Hepatocyte (in vitro differentiated cells): ENCODE results near the gene LDLRAD4. TPM values are rescaled to one million over a fixed set of nuclear protein-coding genes. Genes with fewer than 3 reads are reported as not detected.

Source experiments
- DNase-seq: peaks from one replicate; pipeline ENCODE4 v3.0.0-alpha.2; 2016; ENCODE audit warnings: low spot score
- H2AFZ ChIP-seq: fragments of 200-600 bp; sonication (generic); 2 replicates; pipeline ENCODE4 v1.6.0; 2016; ENCODE audit warnings: antibody characterized with exemption, mild to moderate bottlenecking
- H3K27ac ChIP-seq: fragments of 200-600 bp; sonication (generic); 2 replicates; pipeline ENCODE4 v1.5.1; 2016; ENCODE audit warnings: mild to moderate bottlenecking
- H3K27me3 ChIP-seq: fragments of 200-600 bp; sonication (generic); 2 replicates; pipeline ENCODE4 v1.6.1; 2016
- H3K36me3 ChIP-seq: fragments of 200-600 bp; sonication (generic); replicated peaks from 2 replicates; pipeline ENCODE4 v1.5.1; 2016; ENCODE audit warnings: low read depth; ENCODE audit not compliant: insufficient read depth
- H3K4me1 ChIP-seq: fragments of 200-600 bp; sonication (generic); 2 replicates; pipeline ENCODE4 v1.5.1; 2016; ENCODE audit warnings: mild to moderate bottlenecking, moderate library complexity; ENCODE audit not compliant: insufficient read depth
- H3K4me2 ChIP-seq: fragments of 200-600 bp; sonication (generic); 2 replicates; pipeline ENCODE4 v1.6.0; 2016
- H3K4me3 ChIP-seq: fragments of 200-600 bp; sonication (generic); 2 replicates; pipeline ENCODE4 v1.5.1; 2016; ENCODE audit warnings: mild to moderate bottlenecking
- H3K79me2 ChIP-seq: fragments of 200-600 bp; sonication (generic); 2 replicates; pipeline ENCODE4 v1.6.0; 2017; ENCODE audit warnings: mild to moderate bottlenecking
- H3K9me2 ChIP-seq: fragments of 200-600 bp; sonication (generic); replicated peaks from 2 replicates; pipeline ENCODE4 v1.6.0; 2017; ENCODE audit warnings: mild to moderate bottlenecking; ENCODE audit not compliant: insufficient read depth
- H3K9me3 ChIP-seq: fragments of 200-600 bp; sonication (generic); 2 replicates; pipeline ENCODE4 v1.5.1; 2016; ENCODE audit warnings: low read depth, mild to moderate bottlenecking
- H4K20me1 ChIP-seq: fragments of 200-600 bp; sonication (generic); 2 replicates; pipeline ENCODE4 v1.6.0; 2016; ENCODE audit warnings: mild to moderate bottlenecking; ENCODE audit not compliant: insufficient read depth, poor library complexity, severe bottlenecking
- EZH2 ChIP-seq: fragments of 200-600 bp; sonication (generic); IDR thresholded peaks from 2 replicates; pipeline ENCODE4 v1.6.1; 2016; ENCODE audit warnings: antibody characterized with exemption, mild to moderate bottlenecking, borderline replicate concordance
- EZH2phosphoT487 ChIP-seq: fragments of 200-600 bp; sonication (generic); IDR thresholded peaks from one replicate; pipeline ENCODE4 v1.6.1; 2018; ENCODE audit warnings: antibody characterized with exemption, mild to moderate bottlenecking, low read depth, moderate library complexity; ENCODE audit not compliant: unreplicated experiment, severe bottlenecking
- WGBS: methylation state at CpG from one replicate; pipeline ENCODE4 v1.1.6; 2016; ENCODE audit warnings: low lambda C conversion rate; ENCODE audit errors: missing lambda C conversion rate; 5-methylcytosine and 5-hydroxymethylcytosine counted together
- polyA plus RNA-seq: library from polyadenylated mRNA; unstranded; fragments of >200 nt; fragmentation: Nextera tagmentation; extraction: Ambion mirVana; gene quantifications from 2 replicates; pipeline ENCODE4 v1.2.1, GENCODE V29; 2016
- total RNA-seq: library from RNA; depleted of rRNA; stranded (reverse); fragments of >200 nt; gene quantifications from 2 replicates; pipeline ENCODE4 v1.2.3, GENCODE V29; 2014
- TF ChIP-seq, protein P1 (sequence below): fragments of 200-600 bp; sonication (generic); IDR thresholded peaks from 2 replicates; pipeline ENCODE4 v1.5.1; 2016; ENCODE audit warnings: antibody characterized with exemption, mild to moderate bottlenecking; ENCODE audit not compliant: poor library complexity

LDLRAD4 gene
- total and polyA plus RNA-seq, 2 experiments from 2014 or later, result 15.1 to 29.0 TPM

DNA sequence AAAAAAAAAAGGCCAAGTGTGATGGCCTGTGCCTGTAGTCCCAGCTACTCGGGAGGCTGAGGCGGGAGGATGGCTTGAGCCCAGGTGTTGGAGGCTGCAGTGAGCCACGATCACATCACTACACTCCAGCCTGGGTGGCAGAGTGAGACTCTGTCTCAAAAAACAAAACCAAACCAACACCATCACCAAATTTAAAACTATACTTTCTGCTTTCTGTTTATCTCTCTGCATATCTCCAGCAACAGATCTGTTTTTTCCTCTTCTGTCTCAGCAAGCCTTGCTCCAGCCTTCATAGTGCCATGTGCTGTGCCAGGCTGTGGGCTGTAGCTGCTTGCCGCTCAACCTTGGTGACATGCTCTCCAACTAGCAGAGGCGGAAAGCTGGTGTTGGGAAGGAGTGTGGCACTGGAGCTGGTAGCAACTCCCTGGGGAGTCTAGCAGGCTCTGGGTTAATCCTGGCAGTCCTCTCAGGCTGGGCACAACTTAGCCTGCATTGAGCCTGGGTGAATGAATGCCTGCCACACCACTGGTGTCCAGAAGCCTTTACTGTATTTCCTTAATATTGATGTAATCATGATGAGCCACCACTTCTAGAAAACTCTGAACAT, 204.1 kb downstream of the LDLRAD4 start:
- 97% methylated on average over 5 of the region's 5 CpGs for WGBS
- no peaks in the 10 kb centered on the region for H3K9me2 ChIP-seq
- no peak overlapping the region for H3K27ac ChIP-seq
- H4K20me1 ChIP-seq, result no peaks in the 10 kb centered on the region
- H3K9me3 ChIP-seq, result no peaks in the 10 kb centered on the region
- no peaks in the 10 kb centered on the region for H3K79me2 ChIP-seq
- no peaks in the 10 kb centered on the region for H3K4me1 ChIP-seq
- TF ChIP-seq, protein P1, sequence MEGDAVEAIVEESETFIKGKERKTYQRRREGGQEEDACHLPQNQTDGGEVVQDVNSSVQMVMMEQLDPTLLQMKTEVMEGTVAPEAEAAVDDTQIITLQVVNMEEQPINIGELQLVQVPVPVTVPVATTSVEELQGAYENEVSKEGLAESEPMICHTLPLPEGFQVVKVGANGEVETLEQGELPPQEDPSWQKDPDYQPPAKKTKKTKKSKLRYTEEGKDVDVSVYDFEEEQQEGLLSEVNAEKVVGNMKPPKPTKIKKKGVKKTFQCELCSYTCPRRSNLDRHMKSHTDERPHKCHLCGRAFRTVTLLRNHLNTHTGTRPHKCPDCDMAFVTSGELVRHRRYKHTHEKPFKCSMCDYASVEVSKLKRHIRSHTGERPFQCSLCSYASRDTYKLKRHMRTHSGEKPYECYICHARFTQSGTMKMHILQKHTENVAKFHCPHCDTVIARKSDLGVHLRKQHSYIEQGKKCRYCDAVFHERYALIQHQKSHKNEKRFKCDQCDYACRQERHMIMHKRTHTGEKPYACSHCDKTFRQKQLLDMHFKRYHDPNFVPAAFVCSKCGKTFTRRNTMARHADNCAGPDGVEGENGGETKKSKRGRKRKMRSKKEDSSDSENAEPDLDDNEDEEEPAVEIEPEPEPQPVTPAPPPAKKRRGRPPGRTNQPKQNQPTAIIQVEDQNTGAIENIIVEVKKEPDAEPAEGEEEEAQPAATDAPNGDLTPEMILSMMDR, result no peak
- TF ChIP-seq EZH2 (no peak), EZH2phosphoT487 (no peak)
- no peaks in the 10 kb centered on the region for H3K36me3 ChIP-seq
- H2AFZ ChIP-seq, result no peak overlapping the region
- H3K27me3 ChIP-seq, result no peaks in the 10 kb centered on the region
- no peak for DNase-seq
- no peak overlapping the region for H3K4me3 ChIP-seq
- H3K4me2 ChIP-seq, result no peak overlapping the region

DNA sequence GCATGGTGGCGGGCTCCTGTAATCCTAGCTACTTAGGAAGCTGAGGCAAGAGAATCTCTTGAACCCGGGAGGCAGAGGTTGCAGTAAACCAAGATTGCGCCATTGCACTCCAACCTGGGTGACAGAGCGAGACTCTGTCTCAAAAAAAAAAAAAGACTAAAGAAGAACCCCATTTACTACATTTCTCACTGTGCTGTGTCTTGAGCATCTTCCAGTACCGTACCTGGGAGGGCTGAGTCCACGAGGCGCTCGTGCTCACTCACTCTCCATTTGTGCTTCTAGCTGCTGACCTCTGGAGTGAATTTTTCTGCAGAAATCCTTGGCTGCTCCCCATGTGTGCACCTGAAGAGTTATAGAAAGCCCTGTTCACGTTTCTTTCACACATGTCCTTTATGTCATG, 204.8 kb downstream of the LDLRAD4 start:
- Histone ChIP-seq H3K27ac (no peak overlapping the region), H3K9me2 (no peaks in the 10 kb centered on the region), H3K9me3 (no peaks in the 10 kb centered on the region), H3K36me3 (no peaks in the 10 kb centered on the region), H3K4me1 (no peaks in the 10 kb centered on the region), H3K79me2 (no peaks in the 10 kb centered on the region), H3K4me3 (no peak overlapping the region), H3K27me3 (no peaks in the 10 kb centered on the region), H4K20me1 (no peaks in the 10 kb centered on the region), H2AFZ (no peak overlapping the region), H3K4me2 (no peak overlapping the region)
- TF ChIP-seq, protein P1, result no peak
- TF ChIP-seq EZH2, result no peak
- TF ChIP-seq EZH2phosphoT487, result no peak
- DNase-seq, result no peak
- 95% methylated on average over 9 of the region's 9 CpGs for WGBS

DNA sequence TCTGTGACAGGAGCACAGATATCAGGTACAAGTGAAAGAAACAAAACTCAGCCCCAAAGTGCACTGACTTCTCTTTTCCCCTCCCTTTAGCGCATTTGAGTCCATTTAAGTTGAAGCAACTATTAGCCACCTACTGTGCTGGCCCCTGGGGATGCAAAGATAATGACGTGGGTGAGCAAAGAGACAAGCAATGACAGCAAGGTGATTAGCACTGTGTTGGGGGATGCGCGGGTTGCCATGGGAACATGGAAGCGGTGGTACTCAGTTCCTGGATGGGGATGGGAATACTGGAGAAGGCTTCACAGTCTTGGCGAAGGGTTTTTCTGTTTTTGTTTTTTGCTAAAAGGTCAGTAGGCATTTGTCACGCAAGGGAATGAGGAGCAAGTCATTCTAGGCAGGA, 205.8 kb downstream of the LDLRAD4 start:
- Histone ChIP-seq H3K36me3 (no peaks in the 10 kb centered on the region), H3K4me1 (no peaks in the 10 kb centered on the region), H3K9me2 (no peaks in the 10 kb centered on the region), H3K27me3 (no peaks in the 10 kb centered on the region), H3K79me2 (no peaks in the 10 kb centered on the region), H3K4me3 (no peak overlapping the region), H3K4me2 (no peak overlapping the region), H4K20me1 (no peaks in the 10 kb centered on the region), H3K27ac (no peak overlapping the region), H3K9me3 (no peaks in the 10 kb centered on the region), H2AFZ (no peak overlapping the region)
- WGBS, result 87% methylated on average over 7 of the region's 7 CpGs
- no peak for TF ChIP-seq EZH2
- DNase-seq, result no peak

DNA sequence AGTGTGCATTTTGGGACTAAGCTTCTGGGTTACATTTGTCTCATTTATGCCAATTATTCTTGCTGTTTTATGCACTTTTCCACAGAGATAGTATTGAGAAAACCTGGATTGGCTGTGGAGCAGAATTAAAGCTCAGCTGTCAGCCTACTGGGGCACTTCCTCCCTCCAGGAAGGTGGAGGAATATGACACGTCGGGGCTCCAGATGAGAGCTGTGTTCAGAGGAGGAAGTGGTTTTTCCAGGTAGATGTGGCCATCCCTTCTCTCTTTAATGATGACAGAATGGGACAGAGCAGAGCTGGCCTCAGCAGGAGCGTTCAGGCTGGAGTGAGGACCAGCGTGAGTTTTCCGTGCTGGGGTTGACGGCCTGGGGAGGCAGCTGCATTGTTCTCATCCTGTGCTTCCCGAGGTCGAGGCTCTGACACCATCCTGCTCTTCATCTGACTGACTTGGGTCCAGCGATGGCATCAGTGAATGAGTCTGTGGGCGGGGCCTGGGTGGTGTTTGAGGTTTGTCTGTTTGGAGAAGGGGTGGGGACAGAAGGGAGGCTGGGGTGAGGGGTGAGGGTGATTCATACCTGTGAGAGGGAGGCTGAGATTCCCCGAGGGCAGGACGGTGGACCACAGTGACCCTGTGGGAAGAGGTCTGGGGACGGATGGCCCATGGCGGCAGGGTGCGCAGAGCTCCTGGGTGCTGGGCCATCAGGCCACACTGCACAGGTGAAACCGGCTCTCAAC, 207.0 kb downstream of the LDLRAD4 start:
- no peaks in the 10 kb centered on the region for H3K79me2 ChIP-seq
- H3K4me3 ChIP-seq, result no peak overlapping the region
- no peaks in the 10 kb centered on the region for H3K9me3 ChIP-seq
- H3K36me3 ChIP-seq, result no peaks in the 10 kb centered on the region
- WGBS, result 78% methylated on average over 14 of the region's 16 CpGs
- H3K4me1 ChIP-seq, result no peaks in the 10 kb centered on the region
- H2AFZ ChIP-seq, result no peak overlapping the region
- no peak overlapping the region for H3K4me2 ChIP-seq
- H3K9me2 ChIP-seq, result no peaks in the 10 kb centered on the region
- DNase-seq, result no peak
- no peak overlapping the region for H3K27ac ChIP-seq
- H3K27me3 ChIP-seq, result no peaks in the 10 kb centered on the region
- no peaks in the 10 kb centered on the region for H4K20me1 ChIP-seq
- TF ChIP-seq EZH2phosphoT487, result no peak
- no peak for TF ChIP-seq EZH2
- TF ChIP-seq, protein P1, result no peak
